K562 (cell line): ENCODE measurements around the gene PLTP. TPM values are rescaled to one million over a fixed set of nuclear protein-coding genes. Genes with fewer than 3 reads are reported as not detected.

Experiments used
- CEBPG ChIP-seq, 3 experiments: fragments of 200-800 bp in 1 of 3; sonication (Bioruptor generic) in 1 of 3; sonication (generic) in 1 of 3; formaldehyde crosslinking in 1 of 3; IDR thresholded peaks in 2 of 3; conservative IDR thresholded peaks in 1 of 3; 2 replicates each; pipeline versions ENCODE4 v1.6.1 to v1.8.0; 2016 to 2022; ENCODE audit warnings: missing compliant biosample characterization in 2 of 3, missing genetic modification characterization in 2 of 3, mild to moderate bottlenecking in 1 of 3, missing genetic modification reagents in 1 of 3
- DNMT1 ChIP-seq: fragments of 450-650 bp; IDR thresholded peaks from 2 replicates; pipeline ENCODE4 v1.6.1; 2016; ENCODE audit warnings: antibody characterized with exemption, mild to moderate bottlenecking
- EGR1 ChIP-seq: fragments of 450-650 bp; conservative IDR thresholded peaks from 2 replicates; pipeline ENCODE4 v1.6.1; 2017; ENCODE audit warnings: mild to moderate bottlenecking
- ETV1 ChIP-seq: fragments of 450-650 bp; conservative IDR thresholded peaks from 2 replicates; pipeline ENCODE4 v1.6.1; 2016; ENCODE audit warnings: missing genetic modification characterization, control low read depth, low read depth, missing compliant biosample characterization
- FOXA1 ChIP-seq: fragments of 450-650 bp; IDR thresholded peaks from 2 replicates; pipeline ENCODE4 v1.6.1; 2016; ENCODE audit warnings: mild to moderate bottlenecking, borderline replicate concordance
- FOXJ2 ChIP-seq: fragments of 200-800 bp; sonication (Bioruptor generic); IDR thresholded peaks from 2 replicates; pipeline ENCODE4 v1.6.1; 2016; ENCODE audit warnings: missing genetic modification characterization, missing compliant biosample characterization
- HMG20A ChIP-seq: fragments of 450-650 bp; formaldehyde crosslinking; conservative IDR thresholded peaks from 2 replicates; pipeline ENCODE4 v1.4.0; 2020; ENCODE audit warnings: mild to moderate bottlenecking, mixed read lengths
- HOXB6 ChIP-seq: fragments of 250-450 bp; sonication (Bioruptor Pico); IDR thresholded peaks from 2 replicates; pipeline ENCODE4 v1.5.1; 2022; ENCODE audit warnings: mild to moderate bottlenecking, borderline replicate concordance
- KLF1 ChIP-seq: fragments of 450-650 bp; IDR thresholded peaks from 2 replicates; pipeline ENCODE4 v1.6.1; 2016; ENCODE audit warnings: missing genetic modification characterization, missing compliant biosample characterization
- MEF2D ChIP-seq: conservative IDR thresholded peaks from 2 replicates; pipeline ENCODE4 v1.6.1; 2016; ENCODE audit warnings: low read depth, missing genetic modification characterization, missing compliant biosample characterization
- POLR3G ChIP-seq: IDR thresholded peaks from 2 replicates; pipeline ENCODE4 v1.6.1; 2011; ENCODE audit not compliant: insufficient read length, insufficient replicate concordance; ENCODE audit errors: extremely low read depth
- PTBP1 ChIP-seq: fragments of 200-400 bp; formaldehyde crosslinking; IDR thresholded peaks from 2 replicates; pipeline ENCODE4 v1.6.1; 2017; ENCODE audit warnings: low read depth, low read length
- STAT5A ChIP-seq: IDR thresholded peaks from 2 replicates; pipeline ENCODE4 v1.6.1; 2012; ENCODE audit warnings: low read length, inconsistent platforms, borderline replicate concordance
- WHSC1 ChIP-seq: IDR thresholded peaks from one replicate; pipeline ENCODE4 v1.6.1; 2012; ENCODE audit warnings: low read length, control low read depth, inconsistent platforms
- XRCC3 ChIP-seq: fragments of 450-650 bp; IDR thresholded peaks from 2 replicates; pipeline ENCODE4 v1.6.1; 2017; ENCODE audit warnings: mild to moderate bottlenecking, moderate library complexity
- ZBED1 ChIP-seq: IDR thresholded peaks from 2 replicates; pipeline ENCODE4 v1.6.1; 2014
- ZNF408 ChIP-seq: fragments of 250-450 bp; sonication (Bioruptor Pico); IDR thresholded peaks from 2 replicates; pipeline ENCODE4 v1.4.0; 2020; ENCODE audit warnings: low read depth, mild to moderate bottlenecking, moderate library complexity
- ZNF583 ChIP-seq: fragments of 250-450 bp; sonication (Bioruptor Pico); IDR thresholded peaks from 2 replicates; pipeline ENCODE4 v1.4.0; 2020
- polyA plus RNA-seq, 8 experiments: library from polyadenylated mRNA; depleted of rRNA in 4 of 8; stranded (reverse) in 5 of 8; unstranded in 3 of 8; fragments of >200 nt; fragmentation: Nextera tagmentation in 2 of 8; fragmentation: Illumina TruSeq in 1 of 8; extraction: Ambion mirVana in 2 of 8; extraction: Trizol in 1 of 8; gene quantifications; 2 replicates each; pipeline versions ENCODE4 v1.2.1 to v1.2.3, GENCODE V29; 2011 to 2014; ENCODE audit warnings: inconsistent platforms in 1 of 8, missing spikeins in 1 of 8
- total RNA-seq, 7 experiments: library from RNA; depleted of rRNA in 6 of 7; stranded (reverse); fragments of >200 nt in 6 of 7; fragmentation: Illumina TruSeq in 2 of 7; extraction: Trizol in 2 of 7; gene quantifications; 2 replicates each; pipeline versions ENCODE4 v1.2.1 to v1.2.3, GENCODE V29; 2011 to 2021; ENCODE audit warnings: low replicate concordance in 1 of 7
- TF ChIP-seq, protein P1 (sequence below), 2 experiments: IDR thresholded peaks in 1 of 2; conservative IDR thresholded peaks in 1 of 2; 2 replicates each; pipeline ENCODE4 v1.6.1; 2016; ENCODE audit warnings: low read depth in 2 of 2, mild to moderate bottlenecking in 1 of 2, missing compliant biosample characterization in 1 of 2, missing genetic modification characterization in 1 of 2, moderate library complexity in 1 of 2
- TF ChIP-seq, protein P2 (sequence below): fragments of 450-650 bp; IDR thresholded peaks from 2 replicates; pipeline ENCODE4 v1.6.1; 2018; ENCODE audit warnings: mild to moderate bottlenecking, low read depth; ENCODE audit not compliant: partially characterized antibody
- TF ChIP-seq, protein P3 (sequence below): sonication (generic); formaldehyde crosslinking; IDR thresholded peaks from 2 replicates; pipeline ENCODE4 v1.8.0; 2023; ENCODE audit warnings: mild to moderate bottlenecking, missing genetic modification reagents

The PLTP gene
- total and polyA plus RNA-seq, 9 of the 15 experiments (the other 6 are each of a cell fraction or from before 2014, with no cell fraction given): 2.8 to 29.3 (median 17.6) TPM

DNA sequence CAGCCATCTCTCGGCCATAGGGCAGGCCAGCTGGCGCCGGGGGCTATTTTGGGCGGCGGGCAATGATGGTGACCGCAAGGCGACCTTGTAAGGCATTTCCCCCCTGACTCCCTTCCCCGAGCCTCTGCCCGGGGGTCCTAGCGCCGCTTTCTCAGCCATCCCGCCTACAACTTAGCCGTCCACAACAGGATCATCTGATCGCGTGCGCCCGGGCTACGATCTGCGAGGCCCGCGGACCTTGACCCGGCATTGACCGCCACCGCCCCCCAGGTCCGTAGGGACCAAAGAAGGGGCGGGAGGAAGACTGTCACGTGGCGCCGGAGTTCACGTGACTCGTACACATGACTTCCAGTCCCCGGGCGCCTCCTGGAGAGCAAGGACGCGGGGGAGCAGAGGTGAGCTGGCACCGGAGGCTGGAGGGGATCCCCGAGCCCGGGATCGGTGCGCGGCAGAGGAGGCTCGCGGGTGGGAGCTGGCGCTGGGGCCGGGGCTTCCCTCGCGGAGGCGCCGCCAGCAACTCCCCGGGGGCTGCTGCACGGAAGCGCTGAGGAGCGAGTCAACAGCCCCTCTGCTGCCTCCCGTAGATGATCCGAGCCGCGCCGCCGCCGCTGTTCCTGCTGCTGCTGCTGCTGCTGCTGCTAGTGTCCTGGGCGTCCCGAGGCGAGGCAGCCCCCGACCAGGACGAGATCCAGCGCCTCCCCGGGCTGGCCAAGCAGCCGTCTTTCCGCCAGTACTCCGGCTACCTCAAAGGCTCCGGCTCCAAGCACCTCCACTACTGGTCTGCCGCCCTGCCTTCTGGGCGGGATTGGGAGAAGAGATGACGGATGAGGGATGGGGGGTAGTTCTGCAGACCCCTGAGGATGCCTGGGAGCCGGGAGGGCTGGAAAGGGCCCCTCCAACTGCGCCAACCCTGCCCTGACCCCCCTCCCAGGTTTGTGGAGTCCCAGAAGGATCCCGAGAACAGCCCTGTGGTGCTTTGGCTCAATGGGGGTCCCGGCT lies 20.7 kb downstream of the PLTP start, which contains the start of the genes CTSA and NEURL2 (continued):
- TF ChIP-seq, protein P1, sequence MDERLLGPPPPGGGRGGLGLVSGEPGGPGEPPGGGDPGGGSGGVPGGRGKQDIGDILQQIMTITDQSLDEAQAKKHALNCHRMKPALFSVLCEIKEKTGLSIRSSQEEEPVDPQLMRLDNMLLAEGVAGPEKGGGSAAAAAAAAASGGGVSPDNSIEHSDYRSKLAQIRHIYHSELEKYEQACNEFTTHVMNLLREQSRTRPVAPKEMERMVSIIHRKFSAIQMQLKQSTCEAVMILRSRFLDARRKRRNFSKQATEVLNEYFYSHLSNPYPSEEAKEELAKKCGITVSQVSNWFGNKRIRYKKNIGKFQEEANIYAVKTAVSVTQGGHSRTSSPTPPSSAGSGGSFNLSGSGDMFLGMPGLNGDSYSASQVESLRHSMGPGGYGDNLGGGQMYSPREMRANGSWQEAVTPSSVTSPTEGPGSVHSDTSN (CRISPR knock-in tag; IDR thresholded peaks at IDR 0.05; ENCODE audit: low read depth): no peak
- TF ChIP-seq, protein P1 (tag; conservative IDR thresholded peaks at IDR 0.05; ENCODE audit: low read depth): no peak
- TF ChIP-seq DNMT1: no peak
- TF ChIP-seq POLR3G: no peak
- no peak for TF ChIP-seq KLF1
- TF ChIP-seq, protein P2, sequence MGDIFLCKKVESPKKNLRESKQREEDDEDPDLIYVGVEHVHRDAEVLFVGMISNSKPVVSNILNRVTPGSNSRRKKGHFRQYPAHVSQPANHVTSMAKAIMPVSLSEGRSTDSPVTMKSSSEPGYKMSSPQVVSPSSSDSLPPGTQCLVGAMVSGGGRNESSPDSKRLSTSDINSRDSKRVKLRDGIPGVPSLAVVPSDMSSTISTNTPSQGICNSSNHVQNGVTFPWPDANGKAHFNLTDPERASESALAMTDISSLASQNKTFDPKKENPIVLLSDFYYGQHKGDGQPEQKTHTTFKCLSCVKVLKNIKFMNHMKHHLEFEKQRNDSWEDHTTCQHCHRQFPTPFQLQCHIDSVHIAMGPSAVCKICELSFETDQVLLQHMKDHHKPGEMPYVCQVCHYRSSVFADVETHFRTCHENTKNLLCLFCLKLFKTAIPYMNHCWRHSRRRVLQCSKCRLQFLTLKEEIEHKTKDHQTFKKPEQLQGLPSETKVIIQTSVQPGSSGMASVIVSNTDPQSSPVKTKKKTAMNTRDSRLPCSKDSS: no peak
- TF ChIP-seq HMG20A (CRISPR knock-in tag): no peak
- TF ChIP-seq PTBP1: no peak
- TF ChIP-seq XRCC3: no peak
- TF ChIP-seq, protein P3, sequence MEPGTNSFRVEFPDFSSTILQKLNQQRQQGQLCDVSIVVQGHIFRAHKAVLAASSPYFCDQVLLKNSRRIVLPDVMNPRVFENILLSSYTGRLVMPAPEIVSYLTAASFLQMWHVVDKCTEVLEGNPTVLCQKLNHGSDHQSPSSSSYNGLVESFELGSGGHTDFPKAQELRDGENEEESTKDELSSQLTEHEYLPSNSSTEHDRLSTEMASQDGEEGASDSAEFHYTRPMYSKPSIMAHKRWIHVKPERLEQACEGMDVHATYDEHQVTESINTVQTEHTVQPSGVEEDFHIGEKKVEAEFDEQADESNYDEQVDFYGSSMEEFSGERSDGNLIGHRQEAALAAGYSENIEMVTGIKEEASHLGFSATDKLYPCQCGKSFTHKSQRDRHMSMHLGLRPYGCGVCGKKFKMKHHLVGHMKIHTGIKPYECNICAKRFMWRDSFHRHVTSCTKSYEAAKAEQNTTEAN (CRISPR knock-in tag): no peak
- TF ChIP-seq WHSC1: no peak
- peak; percentile 9; the same call in 1 of the 2 replicates for TF ChIP-seq STAT5A
- no peak for TF ChIP-seq CEBPG (CRISPR knock-in tag; IDR thresholded peaks at IDR 0.05)
- TF ChIP-seq CEBPG (tag; conservative IDR thresholded peaks at IDR 0.05 in 1 of 2, IDR thresholded peaks at IDR 0.05 in 1 of 2): no peak
- no peak for TF ChIP-seq ZNF583 (CRISPR knock-in tag)
- no peak for TF ChIP-seq HOXB6
- no peak for TF ChIP-seq ZBED1
- peak; percentile 67 for TF ChIP-seq EGR1
- peak; percentile 42; the same call in 1 of the 2 replicates for TF ChIP-seq MEF2D
- TF ChIP-seq FOXA1: no peak
- peak; percentile 39; the same call in 1 of the 2 replicates for TF ChIP-seq ETV1 (tag)
- TF ChIP-seq ZNF408 (CRISPR knock-in tag): no peak
- TF ChIP-seq FOXJ2 (tag): peak; percentile 52; the same call in 1 of the 2 replicates
